H7 (cell line): Measurements from ENCODE around the gene PHF1. TPM values are rescaled to one million over a fixed set of nuclear protein-coding genes. Genes with fewer than 3 reads are reported as not detected.

ENCODE experiments used
- DNase-seq: peaks from one replicate; pipeline ENCODE4 v3.0.0; 2012
- H3K27me3 ChIP-seq: 2 replicates; pipeline ENCODE4 v1.6.0; 2011; ENCODE audit warnings: mild to moderate bottlenecking, low read length; ENCODE audit not compliant: control insufficient read depth, insufficient read depth
- H3K36me3 ChIP-seq: replicated peaks from 2 replicates; pipeline ENCODE4 v1.5.1; 2011; ENCODE audit warnings: low read length; ENCODE audit not compliant: control insufficient read depth, insufficient read depth
- H3K4me3 ChIP-seq: 2 replicates; pipeline ENCODE4 v1.5.1; 2011; ENCODE audit warnings: low read depth, mild to moderate bottlenecking, control low read depth, low read length, moderate library complexity; ENCODE audit not compliant: insufficient read depth
- total RNA-seq: library from RNA; depleted of rRNA; stranded (reverse); fragments of >200 nt; shearing (Covaris generic); gene quantifications from 2 replicates; pipeline ENCODE4 v1.2.3, GENCODE V29; 2014

Gene PHF1
- total RNA-seq, 1 experiment from 2014 or later = 38.3 TPM

- Histone ChIP-seq H3K27me3 (no peaks in the 10 kb centered on the region), H3K36me3 (peaks cover 15% of the 10 kb centered on the region), H3K4me3 (peak within 1 kb of the TSS; percentile 40)
- DNase-seq = peak; percentile 78
Observed at GRCh38 chr6:33419580-33420490, 9.0 kb downstream of the PHF1 start, which contains the start of gene SYNGAP1. TSS of gene SYNGAP1 (plus strand) at chr6:33420065. CDS start at chr6:33420265, 200 bp downstream.

GRCh38 chr6:33420491-33421343 is 9.9 kb downstream of the PHF1 start:
- no peak for DNase-seq
- H3K27me3 ChIP-seq = no peaks in the 10 kb centered on the region
- H3K36me3 ChIP-seq = peaks cover 8% of the 10 kb centered on the region
- peak overlapping the region; percentile 40 for H3K4me3 ChIP-seq

GRCh38 chr6:33421344-33421643 is 10.5 kb downstream of the PHF1 start:
- no peak overlapping the region for H3K4me3 ChIP-seq
- no peaks in the 10 kb centered on the region for H3K27me3 ChIP-seq
- H3K36me3 ChIP-seq = peaks cover 8% of the 10 kb centered on the region
- DNase-seq = no peak

- no peak overlapping the region for H3K4me3 ChIP-seq
- DNase-seq = no peak
- H3K36me3 ChIP-seq = peaks cover 8% of the 10 kb centered on the region
- no peaks in the 10 kb centered on the region for H3K27me3 ChIP-seq
Observed at GRCh38 chr6:33423777-33424176, 13.0 kb downstream of the PHF1 start.

- Histone ChIP-seq H3K36me3 (peaks cover 8% of the 10 kb centered on the region), H3K27me3 (no peaks in the 10 kb centered on the region), H3K4me3 (peak overlapping the region; percentile 56)
- no peak for DNase-seq
Observed at GRCh38 chr6:33424855-33425667, 14.2 kb downstream of the PHF1 start.

GRCh38 chr6:33425668-33426577 is 15.1 kb downstream of the PHF1 start:
- no peaks in the 10 kb centered on the region for H3K27me3 ChIP-seq
- DNase-seq = peak; percentile 98
- peak overlapping the region; percentile 56 for H3K4me3 ChIP-seq
- H3K36me3 ChIP-seq = peaks cover 8% of the 10 kb centered on the region

GRCh38 chr6:33426590-33427511 is 16.0 kb downstream of the PHF1 start:
- Histone ChIP-seq H3K27me3 (no peaks in the 10 kb centered on the region), H3K36me3 (peaks cover 8% of the 10 kb centered on the region), H3K4me3 (peak overlapping the region; percentile 1; the same call in 1 of the 2 replicates)
- peak; percentile 71 for DNase-seq

GRCh38 chr6:33427585-33428223 is 16.9 kb downstream of the PHF1 start:
- Histone ChIP-seq H3K4me3 (peak overlapping the region; percentile 54), H3K27me3 (no peaks in the 10 kb centered on the region), H3K36me3 (peaks cover 8% of the 10 kb centered on the region)
- peak; percentile 88 for DNase-seq

GRCh38 chr6:33428224-33428965 is 17.6 kb downstream of the PHF1 start:
- no peaks in the 10 kb centered on the region for H3K27me3 ChIP-seq
- DNase-seq = peak; percentile 64
- peak overlapping the region; percentile 54 for H3K4me3 ChIP-seq
- peaks cover 4% of the 10 kb centered on the region for H3K36me3 ChIP-seq

- no peak for DNase-seq
- H3K36me3 ChIP-seq = no peaks in the 10 kb centered on the region
- H3K4me3 ChIP-seq = no peak overlapping the region
- no peaks in the 10 kb centered on the region for H3K27me3 ChIP-seq
Observed at GRCh38 chr6:33428966-33429749, 18.3 kb downstream of the PHF1 start.

- Histone ChIP-seq H3K36me3 (no peaks in the 10 kb centered on the region; the same call in 1 of the 2 replicates), H3K4me3 (no peak overlapping the region), H3K27me3 (no peaks in the 10 kb centered on the region)
- no peak for DNase-seq
Observed at GRCh38 chr6:33429750-33430052, 18.9 kb downstream of the PHF1 start.
